Omental fat pad (tissue), 4 donors: ENCODE measurements around the gene ZNF620. TPM values are rescaled to one million over a fixed set of nuclear protein-coding genes. Genes with fewer than 3 reads are reported as not detected.
A peak's percentile ranks its signal among the peaks of the same experiment; 100 is the strongest.

Experiments used
- ATAC-seq: fragments of 150-250 bp; one replicate; pipeline ENCODE4 v1.9.1; 2016; ENCODE audit warnings: mild to moderate bottlenecking, moderate library complexity; ENCODE audit not compliant: low FRiP score
- DNase-seq: peaks from one replicate; pipeline ENCODE4 v3.0.0-alpha.2; 2019; ENCODE audit warnings: low spot score
- total RNA-seq, 4 donors: library from RNA; depleted of rRNA; stranded (reverse); fragments of >200 nt; gene quantifications; one replicate each; pipeline ENCODE4 v1.1.0, GENCODE V29; 2016
- TF ChIP-seq, protein P1 (sequence below), 3 donors: fragments of 450-650 bp; IDR thresholded peaks; one replicate each; pipeline ENCODE4 v1.5.1; 2016 to 2017; ENCODE audit warnings: antibody characterized with exemption in 3 of 3, mild to moderate bottlenecking in 3 of 3, moderate library complexity in 2 of 3

Gene ZNF620
- total RNA-seq, 4 donors from 2014 or later = 1.6 to 4.1 (median 2.0) TPM

GRCh38 chr3:40499952-40500351 lies 5.9 kb upstream of the ZNF620 start:
- ATAC-seq (no peak), DNase-seq (no peak)
- TF ChIP-seq, protein P1, sequence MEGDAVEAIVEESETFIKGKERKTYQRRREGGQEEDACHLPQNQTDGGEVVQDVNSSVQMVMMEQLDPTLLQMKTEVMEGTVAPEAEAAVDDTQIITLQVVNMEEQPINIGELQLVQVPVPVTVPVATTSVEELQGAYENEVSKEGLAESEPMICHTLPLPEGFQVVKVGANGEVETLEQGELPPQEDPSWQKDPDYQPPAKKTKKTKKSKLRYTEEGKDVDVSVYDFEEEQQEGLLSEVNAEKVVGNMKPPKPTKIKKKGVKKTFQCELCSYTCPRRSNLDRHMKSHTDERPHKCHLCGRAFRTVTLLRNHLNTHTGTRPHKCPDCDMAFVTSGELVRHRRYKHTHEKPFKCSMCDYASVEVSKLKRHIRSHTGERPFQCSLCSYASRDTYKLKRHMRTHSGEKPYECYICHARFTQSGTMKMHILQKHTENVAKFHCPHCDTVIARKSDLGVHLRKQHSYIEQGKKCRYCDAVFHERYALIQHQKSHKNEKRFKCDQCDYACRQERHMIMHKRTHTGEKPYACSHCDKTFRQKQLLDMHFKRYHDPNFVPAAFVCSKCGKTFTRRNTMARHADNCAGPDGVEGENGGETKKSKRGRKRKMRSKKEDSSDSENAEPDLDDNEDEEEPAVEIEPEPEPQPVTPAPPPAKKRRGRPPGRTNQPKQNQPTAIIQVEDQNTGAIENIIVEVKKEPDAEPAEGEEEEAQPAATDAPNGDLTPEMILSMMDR (IDR thresholded peaks at IDR 0.05) = no peak

DNA sequence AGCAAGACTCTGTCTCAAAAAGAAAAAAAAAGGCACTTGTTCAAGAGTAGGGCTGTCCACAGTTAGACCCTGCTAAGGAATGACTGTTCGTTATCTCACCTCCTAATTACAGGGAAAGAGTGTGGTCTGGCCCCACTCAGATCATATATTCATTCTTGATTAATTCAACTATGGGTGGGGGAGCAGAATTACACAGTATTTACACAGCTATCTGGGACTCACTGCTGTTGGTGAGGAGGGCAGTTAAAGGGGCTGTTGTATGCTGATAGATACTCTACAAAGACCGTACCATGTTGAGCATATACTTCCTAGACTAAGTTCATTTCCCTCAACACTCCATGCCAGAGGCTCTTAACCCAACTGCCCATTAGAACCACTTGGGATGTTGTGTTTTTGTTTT lies 3.8 kb upstream of the ZNF620 start:
- TF ChIP-seq, protein P1 (IDR thresholded peaks at IDR 0.05) = no peak
- no peak for DNase-seq

GRCh38 chr3:40504636-40505430 lies 1.0 kb upstream of the ZNF620 start:
- DNase-seq (no peak), ATAC-seq (peak; percentile 89)
- TF ChIP-seq, protein P1 (IDR thresholded peaks at IDR 0.05) = no peak

More for the DNA sequence above, 3.8 kb upstream of the ZNF620 start:
- ATAC-seq = no peak

DNA sequence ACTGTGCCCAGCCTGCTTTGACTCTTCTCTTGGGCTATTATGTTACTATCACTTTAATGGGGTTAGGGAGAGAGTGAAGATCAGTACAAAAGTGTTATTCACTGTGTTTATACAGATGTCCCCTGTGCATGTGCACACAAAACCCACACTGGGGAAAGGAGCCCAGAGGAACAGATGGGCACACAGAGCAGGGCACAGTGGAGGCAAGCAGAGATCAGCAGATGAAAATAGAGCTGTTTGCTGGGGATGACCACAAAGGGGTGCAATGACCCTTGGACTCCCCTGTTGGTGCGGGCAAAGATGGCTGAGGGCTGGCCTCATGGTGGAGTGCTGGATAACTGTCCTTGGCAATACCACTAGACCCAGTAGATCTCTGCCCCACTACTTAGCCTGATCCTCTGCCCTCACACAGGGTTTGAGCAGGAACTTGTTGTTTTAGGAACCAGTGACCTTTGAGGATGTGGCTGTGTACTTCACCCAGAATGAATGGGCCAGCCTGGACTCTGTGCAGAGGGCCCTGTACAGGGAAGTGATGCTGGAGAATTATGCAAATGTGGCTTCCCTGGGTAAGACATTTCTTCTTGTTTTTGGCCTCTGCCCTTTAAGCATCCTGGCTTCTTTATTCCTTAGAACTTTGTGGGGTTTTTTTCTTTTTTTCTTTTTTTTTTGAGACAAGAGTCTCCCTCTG lies 5.3 kb downstream of the ZNF620 start:
- TF ChIP-seq, protein P1 (IDR thresholded peaks at IDR 0.05) = no peak
- DNase-seq (no peak), ATAC-seq (no peak)

- ATAC-seq = no peak
- no peak for DNase-seq
- TF ChIP-seq, protein P1 (IDR thresholded peaks at IDR 0.05) = no peak
Observed at GRCh38 chr3:40516201-40516600, 10.4 kb downstream of the ZNF620 start.

GRCh38 chr3:40518067-40518466 lies 12.2 kb downstream of the ZNF620 start:
- ATAC-seq (no peak), DNase-seq (no peak)
- TF ChIP-seq, protein P1 (IDR thresholded peaks at IDR 0.05) = no peak
